ENCODE measurements around the gene SLC25A39.
"Not testable (repeated sequence)": the region's sequence is repeated elsewhere in the genome, so short reads cannot be mapped to it uniquely, and the experiment has no call there.

SLC25A39 gene

GRCh38 chr17:44324571-44325275 is at the start of gene SLC25A39:
Gene SLC25A39, minus strand, starts transcription at chr17:44324823. Its CDS starts 1,261 bp downstream, at chr17:44323562.
- FAIRE-seq: no peak

- FAIRE-seq: no peak
These were observed 47.4 kb upstream of the SLC25A39 start for GRCh38 chr17:44372036-44372435.

- FAIRE-seq: not testable (repeated sequence)
These were observed 44.9 kb upstream of the SLC25A39 start for GRCh38 chr17:44369414-44370023.

- not testable (repeated sequence) for FAIRE-seq
These were observed 44.0 kb upstream of the SLC25A39 start for GRCh38 chr17:44368391-44369243.

- no peak for FAIRE-seq
These were observed 42.8 kb upstream of the SLC25A39 start for GRCh38 chr17:44367231-44367979.

- not testable (repeated sequence) for FAIRE-seq
These were observed 40.4 kb upstream of the SLC25A39 start for GRCh38 chr17:44365051-44365450.

- no peak for FAIRE-seq
These were observed 39.1 kb upstream of the SLC25A39 start, which contains the start of gene FAM171A2 for GRCh38 chr17:44363613-44364159. Gene FAM171A2, minus strand, starts transcription at chr17:44363853. Its CDS starts 139 bp downstream, at chr17:44363714.

GRCh38 chr17:44362949-44363612 is 38.5 kb upstream of the SLC25A39 start:
- FAIRE-seq: no peak

GRCh38 chr17:44362459-44362948 is 37.9 kb upstream of the SLC25A39 start:
- FAIRE-seq: no peak

GRCh38 chr17:44361292-44362260 is 37.0 kb upstream of the SLC25A39 start:
- FAIRE-seq: no peak

GRCh38 chr17:44360826-44361225 is 36.2 kb upstream of the SLC25A39 start:
- FAIRE-seq: no peak

- no peak for FAIRE-seq
These were observed 35.5 kb upstream of the SLC25A39 start for GRCh38 chr17:44360144-44360533.

GRCh38 chr17:44359458-44360143 is 35.0 kb upstream of the SLC25A39 start:
- no peak for FAIRE-seq

- FAIRE-seq: no peak
These were observed 34.4 kb upstream of the SLC25A39 start for GRCh38 chr17:44359006-44359405.

- no peak for FAIRE-seq
These were observed 33.4 kb upstream of the SLC25A39 start for GRCh38 chr17:44358066-44358465.

GRCh38 chr17:44356241-44356640 is 31.6 kb upstream of the SLC25A39 start:
- no peak for FAIRE-seq

GRCh38 chr17:44355642-44356099 is 31.0 kb upstream of the SLC25A39 start:
- FAIRE-seq: no peak

GRCh38 chr17:44354582-44355561 is 30.2 kb upstream of the SLC25A39 start:
- no peak for FAIRE-seq

Measured in colon (tissue), 2 donors.